ENCODE results near the gene CCDC88B. TPM values are rescaled to one million over a fixed set of nuclear protein-coding genes. Genes with fewer than 3 reads are reported as not detected.

The CCDC88B gene
- total RNA-seq, 1 donor from 2014 or later: 0.99 TPM

GRCh38 chr11:64383580-64383979 lies 43.6 kb downstream of the CCDC88B start:
- H3K4me3 Mint-ChIP-seq (ENCODE audit: unreplicated experiment): no peak overlapping the region
- H3K36me3 Mint-ChIP-seq (ENCODE audit: low read depth): no peaks in the 10 kb centered on the region
- no peak overlapping the region for H3K27ac Mint-ChIP-seq (ENCODE audit: unreplicated experiment)
- H3K27me3 Mint-ChIP-seq (ENCODE audit: low read depth): peaks cover 12% of the 10 kb centered on the region
- DNase-seq (ENCODE audit: low spot score): no peak
- TF ChIP-seq CTCF (IDR thresholded peaks at IDR 0.05): no peak
- H3K9me3 Mint-ChIP-seq (ENCODE audit: low read depth): no peaks in the 10 kb centered on the region
- no peaks in the 10 kb centered on the region for H3K4me1 Mint-ChIP-seq (ENCODE audit: low read depth)

- Mint-ChIP-seq H3K27ac (ENCODE audit: unreplicated experiment) (no peak overlapping the region), H3K36me3 (ENCODE audit: low read depth) (no peaks in the 10 kb centered on the region), H3K4me1 (ENCODE audit: low read depth) (no peaks in the 10 kb centered on the region), H3K4me3 (ENCODE audit: unreplicated experiment) (no peak overlapping the region), H3K27me3 (ENCODE audit: low read depth) (peaks cover 13% of the 10 kb centered on the region), H3K9me3 (ENCODE audit: low read depth) (no peaks in the 10 kb centered on the region)
- TF ChIP-seq CTCF (IDR thresholded peaks at IDR 0.05): no peak
- DNase-seq (ENCODE audit: low spot score): no peak
These were observed 44.2 kb downstream of the CCDC88B start for GRCh38 chr11:64384028-64384737.

GRCh38 chr11:64384981-64385944 lies 45.3 kb downstream of the CCDC88B start:
- Mint-ChIP-seq H3K9me3 (ENCODE audit: low read depth) (no peaks in the 10 kb centered on the region), H3K36me3 (ENCODE audit: low read depth) (no peaks in the 10 kb centered on the region), H3K4me1 (ENCODE audit: low read depth) (no peaks in the 10 kb centered on the region), H3K27me3 (ENCODE audit: low read depth) (peaks cover 18% of the 10 kb centered on the region), H3K4me3 (ENCODE audit: unreplicated experiment) (no peak overlapping the region), H3K27ac (ENCODE audit: unreplicated experiment) (no peak overlapping the region)
- TF ChIP-seq CTCF (IDR thresholded peaks at IDR 0.05): no peak
- DNase-seq (ENCODE audit: low spot score): no peak

GRCh38 chr11:64385945-64386704 lies 46.1 kb downstream of the CCDC88B start:
- no peaks in the 10 kb centered on the region for H3K4me1 Mint-ChIP-seq (ENCODE audit: low read depth)
- DNase-seq (ENCODE audit: low spot score): no peak
- H3K36me3 Mint-ChIP-seq (ENCODE audit: low read depth): no peaks in the 10 kb centered on the region
- no peaks in the 10 kb centered on the region for H3K9me3 Mint-ChIP-seq (ENCODE audit: low read depth)
- no peak overlapping the region for H3K27ac Mint-ChIP-seq (ENCODE audit: unreplicated experiment)
- peaks cover 18% of the 10 kb centered on the region for H3K27me3 Mint-ChIP-seq (ENCODE audit: low read depth)
- H3K4me3 Mint-ChIP-seq (ENCODE audit: unreplicated experiment): no peak overlapping the region
- TF ChIP-seq CTCF (IDR thresholded peaks at IDR 0.05): no peak

GRCh38 chr11:64387916-64388315 lies 47.9 kb downstream of the CCDC88B start:
- H3K4me3 Mint-ChIP-seq (ENCODE audit: unreplicated experiment): no peak overlapping the region
- TF ChIP-seq CTCF (IDR thresholded peaks at IDR 0.05): no peak
- H3K4me1 Mint-ChIP-seq (ENCODE audit: low read depth): no peaks in the 10 kb centered on the region
- no peak overlapping the region for H3K27ac Mint-ChIP-seq (ENCODE audit: unreplicated experiment)
- H3K36me3 Mint-ChIP-seq (ENCODE audit: low read depth): no peaks in the 10 kb centered on the region
- DNase-seq (ENCODE audit: low spot score): no peak
- peaks cover 13% of the 10 kb centered on the region for H3K27me3 Mint-ChIP-seq (ENCODE audit: low read depth)
- H3K9me3 Mint-ChIP-seq (ENCODE audit: low read depth): no peaks in the 10 kb centered on the region
